Stimulated activated CD4-positive, alpha-beta T cell treated with anti-CD3 and anti-CD28 coated beads, Interleukin-4, amount 100 ng/mL, for 4 hours (primary cell): ENCODE results near the gene LIPN.
A peak's percentile ranks its signal among the peaks of the same experiment; 100 is the strongest.
"Not testable (repeated sequence)": the region's sequence is repeated elsewhere in the genome, so short reads cannot be mapped to it uniquely, and the experiment has no call there.

Source experiments
- DNase-seq, 2 experiments: peaks; one replicate each; pipeline ENCODE4 v3.0.0-alpha.2; 2020

The LIPN gene, protein sequence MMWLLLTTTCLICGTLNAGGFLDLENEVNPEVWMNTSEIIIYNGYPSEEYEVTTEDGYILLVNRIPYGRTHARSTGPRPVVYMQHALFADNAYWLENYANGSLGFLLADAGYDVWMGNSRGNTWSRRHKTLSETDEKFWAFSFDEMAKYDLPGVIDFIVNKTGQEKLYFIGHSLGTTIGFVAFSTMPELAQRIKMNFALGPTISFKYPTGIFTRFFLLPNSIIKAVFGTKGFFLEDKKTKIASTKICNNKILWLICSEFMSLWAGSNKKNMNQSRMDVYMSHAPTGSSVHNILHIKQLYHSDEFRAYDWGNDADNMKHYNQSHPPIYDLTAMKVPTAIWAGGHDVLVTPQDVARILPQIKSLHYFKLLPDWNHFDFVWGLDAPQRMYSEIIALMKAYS

DNA sequence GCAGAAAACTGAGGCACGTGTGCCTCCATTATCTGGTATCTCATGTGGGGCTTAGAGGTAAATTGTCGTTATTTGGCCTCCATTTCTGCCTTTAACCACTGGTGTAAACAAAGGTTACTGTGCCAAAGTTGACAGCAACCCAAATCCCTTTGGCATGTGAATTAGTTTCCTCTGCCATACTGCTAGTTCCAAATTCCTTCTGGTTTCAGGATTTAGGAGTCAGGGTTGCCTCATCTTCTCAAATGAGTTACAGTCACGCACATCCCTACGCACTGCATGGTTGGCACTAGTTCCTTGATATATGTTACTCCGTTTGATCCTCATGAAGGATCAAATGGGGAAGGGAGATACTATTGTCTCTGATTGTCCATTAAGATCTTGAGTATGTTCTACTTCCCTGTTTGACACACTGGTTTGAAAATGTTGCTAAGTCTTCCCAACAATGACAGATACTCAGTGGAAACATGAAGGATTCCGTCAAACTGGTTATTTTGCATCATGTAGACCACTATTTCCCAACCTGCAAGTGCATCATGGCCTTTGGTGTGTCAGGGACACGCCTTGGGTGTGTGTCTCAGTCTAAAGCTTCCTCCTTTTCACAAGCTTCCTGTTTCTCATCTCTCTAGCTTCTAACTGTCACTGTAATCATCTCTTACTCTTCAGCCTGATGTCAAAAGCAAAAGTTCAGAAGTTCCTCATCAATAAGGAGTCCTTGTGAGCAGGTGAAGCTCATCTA, at the start of gene LIPN:
TSS of gene LIPN (plus strand) at position 655 of the 736 bp plus-strand sequence. CDS start 1,386 bp downstream, outside the sequence.
- no peak for DNase-seq

DNA sequence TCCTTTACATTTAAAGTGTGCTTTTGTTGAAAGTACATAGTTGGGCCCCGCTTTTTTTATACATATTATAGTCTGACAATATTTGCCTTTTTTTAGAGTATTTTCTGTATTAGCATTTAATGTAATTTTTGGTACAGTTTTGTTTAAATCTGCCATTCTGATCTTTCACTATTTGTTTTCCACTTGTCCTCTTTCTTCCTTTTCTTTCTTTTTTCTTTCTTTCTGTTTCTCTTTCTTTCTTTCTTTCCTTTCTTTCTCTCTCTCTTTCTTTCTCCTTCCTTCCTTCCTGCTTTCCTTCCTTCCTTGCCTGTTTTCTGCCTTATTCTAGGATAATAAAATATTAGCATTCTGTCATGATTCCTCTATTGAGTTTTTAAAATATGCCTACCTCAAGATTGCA, 44.3 kb upstream of the LIPN start:
- no peak for DNase-seq

DNA sequence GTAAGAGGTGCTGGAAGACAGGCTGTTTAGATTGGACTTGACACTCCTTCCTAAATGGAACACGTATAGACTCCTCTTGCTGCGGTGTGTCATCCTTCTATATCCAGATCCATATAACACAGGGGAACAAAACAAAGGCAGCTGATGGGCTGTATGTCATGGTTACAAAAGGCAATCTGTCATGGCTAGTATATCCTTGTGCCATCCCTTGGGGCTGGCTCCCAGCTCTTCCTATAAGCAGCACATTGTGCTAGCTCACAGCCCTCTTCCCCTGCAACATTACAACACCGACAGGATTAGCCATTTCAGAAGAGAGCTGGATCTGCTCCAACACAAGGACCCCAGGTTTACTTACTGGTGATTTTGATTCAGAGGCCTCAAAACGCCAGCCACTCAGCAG, 38.4 kb upstream of the LIPN start:
- no peak for DNase-seq

DNA sequence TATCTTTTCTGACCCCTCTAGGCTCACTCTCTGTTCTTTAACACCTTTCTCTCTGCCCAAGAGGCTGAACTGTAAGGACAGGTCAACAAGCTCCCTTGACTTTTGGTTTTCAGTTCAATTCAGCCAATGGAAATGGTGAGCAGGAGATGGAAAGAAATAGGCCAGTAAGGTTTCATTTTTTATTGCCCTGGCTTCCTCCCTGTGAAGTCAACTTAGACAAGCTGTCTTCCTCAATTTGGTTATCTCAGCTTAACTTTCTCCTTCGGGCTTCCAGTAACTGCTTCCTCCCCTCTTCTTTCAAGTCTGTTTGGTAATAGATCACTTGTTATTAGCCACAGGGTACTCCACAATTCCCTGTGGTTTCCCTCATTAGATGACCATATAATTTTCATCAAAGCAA, 34.0 kb upstream of the LIPN start:
- no peak for DNase-seq

DNA sequence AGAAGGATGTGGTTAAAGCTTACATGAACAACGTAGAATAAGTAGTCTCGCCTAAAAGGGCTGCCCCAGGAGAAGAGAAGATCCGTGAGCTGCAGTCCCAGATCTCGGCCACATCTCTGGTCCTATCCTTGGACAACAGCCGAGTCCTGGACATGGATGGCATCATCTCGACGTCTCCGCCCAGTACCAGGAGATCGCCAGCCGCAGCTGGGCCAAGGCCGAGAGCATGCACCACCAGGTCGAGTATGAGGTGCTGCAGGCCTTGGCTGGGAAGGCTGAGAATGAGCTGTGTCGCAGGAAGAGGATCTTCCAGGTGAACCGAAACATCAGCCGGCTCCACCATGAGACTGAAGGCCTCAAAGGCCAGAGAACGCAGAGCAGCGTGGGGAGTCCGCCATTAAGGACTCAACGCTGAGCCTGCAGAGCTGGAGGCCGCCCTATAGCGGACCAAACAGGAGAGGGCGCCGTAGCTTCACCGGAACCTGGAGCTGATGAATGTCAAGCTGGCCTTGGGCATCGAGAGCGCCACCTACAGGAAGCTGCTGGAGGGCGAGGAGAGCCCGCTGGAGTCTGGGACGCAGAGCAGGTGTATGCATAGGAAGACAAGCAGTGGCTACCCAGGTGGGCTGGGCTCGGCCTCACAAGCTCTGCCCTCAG, 31.6 kb upstream of the LIPN start:
- peak in 1 of 2 experiments; percentile 14 for DNase-seq

DNA sequence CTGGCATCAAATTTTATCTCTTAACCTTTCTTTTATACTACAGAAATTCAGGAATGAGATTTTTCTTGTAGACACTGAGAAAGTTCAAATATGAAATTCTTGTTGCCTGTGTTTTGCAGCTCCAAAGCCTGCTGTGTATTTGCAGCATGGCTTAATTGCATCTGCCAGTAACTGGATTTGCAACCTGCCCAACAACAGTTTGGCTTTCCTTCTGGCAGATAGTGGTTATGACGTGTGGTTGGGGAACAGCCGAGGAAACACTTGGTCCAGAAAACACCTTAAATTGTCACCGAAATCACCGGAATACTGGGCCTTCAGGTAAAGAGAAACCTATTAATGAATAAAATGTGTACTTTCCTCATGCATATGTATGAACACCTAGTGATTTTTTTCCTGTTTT, 29.0 kb upstream of the LIPN start:
- DNase-seq, result no peak

DNA sequence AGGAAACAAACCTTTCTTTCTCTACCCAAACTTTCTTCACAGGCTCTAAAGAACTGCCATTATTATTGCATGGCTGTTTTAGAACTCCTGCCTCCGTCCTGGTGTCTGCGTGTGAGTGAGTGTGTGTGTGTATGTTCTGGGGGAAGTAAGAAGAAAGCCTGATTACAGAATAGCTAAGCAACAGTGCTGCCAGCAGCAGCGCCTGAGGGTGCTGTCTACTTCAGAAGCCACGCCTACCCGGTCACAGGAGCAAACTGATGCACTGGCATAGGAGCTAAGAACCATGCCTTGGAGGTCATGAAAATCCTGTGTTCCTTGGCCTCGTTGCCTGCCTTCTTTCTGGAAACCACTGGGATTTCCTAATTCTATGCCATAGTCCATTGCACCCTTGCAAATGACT, 28.5 kb upstream of the LIPN start:
- no peak for DNase-seq

DNA sequence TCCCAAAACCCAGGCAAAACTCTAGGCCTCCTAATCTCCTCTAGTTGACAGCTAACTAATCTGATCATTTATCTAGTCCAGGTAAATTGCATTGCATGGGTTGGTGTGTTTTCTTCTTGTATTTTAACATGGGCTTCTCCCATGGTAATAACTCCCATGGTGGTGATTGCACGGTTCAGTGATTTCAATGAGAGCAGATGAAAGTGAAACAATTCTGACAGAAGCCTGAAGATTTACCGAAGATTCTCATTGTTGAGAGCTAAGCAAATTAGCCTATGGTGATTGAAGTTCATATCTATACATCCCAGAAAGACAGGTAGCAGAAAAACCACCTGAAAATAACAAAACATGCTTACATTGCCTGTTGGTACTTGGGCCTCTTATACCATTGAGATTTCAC, 26.6 kb upstream of the LIPN start:
- DNase-seq, result no peak

DNA sequence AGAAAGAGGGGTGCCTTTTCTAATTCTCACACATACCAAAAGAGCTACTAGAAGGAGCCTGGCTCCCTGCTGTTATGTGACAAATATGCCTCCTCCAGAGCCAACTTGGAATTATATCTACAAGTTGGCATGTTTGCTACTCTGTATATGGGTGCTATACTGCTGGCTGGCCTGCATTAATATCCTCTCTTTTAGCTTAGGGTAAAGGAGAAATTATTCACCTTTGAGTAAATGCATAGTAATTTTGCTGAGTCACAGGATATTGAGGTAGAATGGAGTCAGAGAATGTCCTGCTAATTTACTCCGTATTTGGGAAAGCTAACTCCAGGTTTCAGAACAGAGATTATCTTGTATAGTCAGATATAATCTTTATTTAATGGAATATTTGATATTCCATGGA, 24.2 kb upstream of the LIPN start:
- DNase-seq, result no peak

DNA sequence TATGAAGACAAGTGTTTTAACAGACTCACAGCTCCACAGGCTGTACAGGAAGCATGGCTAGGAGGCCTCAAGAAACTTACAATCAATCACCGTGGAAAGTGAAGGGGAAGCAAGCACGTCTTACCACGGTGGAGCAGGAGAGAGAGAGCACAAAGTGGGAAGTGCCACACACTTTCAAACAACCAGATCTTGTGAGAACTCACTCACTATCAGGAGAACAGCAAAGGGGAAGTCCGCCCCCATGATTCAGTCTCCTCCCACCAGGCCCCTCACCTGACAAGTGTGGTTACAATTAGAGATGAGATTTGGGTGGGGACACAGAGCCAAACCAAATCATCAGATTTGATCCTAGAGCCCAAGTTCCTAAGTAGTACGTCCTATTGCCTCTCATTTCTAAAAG, 17.9 kb upstream of the LIPN start:
- DNase-seq, result not testable (repeated sequence)

DNA sequence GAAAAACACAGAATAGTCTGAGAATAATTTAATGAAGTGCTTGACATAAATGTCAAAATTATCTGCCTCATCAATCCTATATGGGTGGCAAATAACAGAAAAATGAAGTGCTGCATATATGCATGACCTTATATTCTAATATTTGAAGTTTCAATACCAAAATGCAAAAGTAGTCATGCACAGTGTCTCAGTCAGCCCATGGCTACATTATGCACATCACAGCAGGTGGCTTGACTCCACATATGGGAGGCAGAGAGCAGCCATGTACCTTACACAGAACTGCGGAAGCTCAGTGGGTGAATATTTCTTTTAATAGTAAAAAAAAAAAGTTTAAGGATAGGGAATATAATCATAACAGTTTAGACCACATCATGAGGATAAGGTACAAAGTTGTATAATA, 17.4 kb upstream of the LIPN start:
- no peak for DNase-seq

DNA sequence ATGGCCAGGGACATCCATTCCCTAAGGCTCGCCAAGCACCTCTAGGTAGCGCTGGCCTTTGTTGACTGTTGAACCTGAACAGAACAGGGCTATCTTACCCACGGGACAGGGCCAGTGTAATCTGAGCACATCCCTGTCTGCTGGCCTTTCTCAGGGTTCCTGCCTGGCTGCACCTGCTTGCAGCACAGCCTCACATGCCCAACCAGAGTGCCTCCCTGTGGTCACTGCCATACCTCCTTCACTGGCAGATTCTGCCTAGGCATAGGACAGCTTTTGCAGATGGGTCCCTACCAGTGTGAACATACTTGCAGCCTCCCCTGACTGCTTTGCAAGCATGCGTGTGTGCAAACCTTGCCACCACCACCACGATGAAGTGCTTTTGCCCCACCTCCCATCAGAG, 15.8 kb upstream of the LIPN start:
- DNase-seq, result no peak

DNA sequence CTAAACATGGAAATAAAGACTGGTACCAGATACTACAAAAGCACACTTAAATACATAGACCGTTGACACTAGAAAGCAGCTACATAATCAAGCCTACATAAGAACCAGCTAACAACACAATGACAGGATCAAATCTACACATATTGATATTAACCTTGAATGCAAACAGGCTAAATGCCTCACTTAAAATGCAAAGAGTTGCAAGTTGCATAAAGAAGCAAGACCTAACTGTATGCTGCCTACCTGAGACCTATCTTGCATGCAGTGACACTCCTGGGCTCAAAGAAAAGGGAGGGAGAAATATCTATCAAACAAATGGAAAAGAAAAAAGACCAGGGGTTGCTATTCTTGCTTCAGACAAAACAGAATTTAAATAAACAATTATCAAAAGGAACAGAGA, 14.2 kb upstream of the LIPN start:
- no peak for DNase-seq

DNA sequence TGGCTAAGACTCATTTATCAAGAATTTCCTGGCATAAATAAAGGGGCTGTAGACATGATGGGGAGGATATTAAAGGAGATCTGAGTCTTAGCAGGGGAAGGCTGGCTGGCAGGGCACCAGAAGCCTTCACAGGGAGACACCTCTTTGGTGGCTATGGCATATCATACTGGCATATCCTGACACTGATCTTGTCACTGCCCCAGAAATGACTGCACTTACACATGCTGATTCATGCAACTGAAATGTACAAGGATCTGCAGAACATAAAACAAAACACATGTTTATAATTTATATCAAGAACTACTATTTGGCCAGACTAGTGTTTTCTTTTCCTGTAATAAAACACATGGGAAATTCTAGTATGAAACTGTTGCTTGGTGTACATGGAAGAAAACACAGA, 5.5 kb upstream of the LIPN start:
- no peak for DNase-seq

DNA sequence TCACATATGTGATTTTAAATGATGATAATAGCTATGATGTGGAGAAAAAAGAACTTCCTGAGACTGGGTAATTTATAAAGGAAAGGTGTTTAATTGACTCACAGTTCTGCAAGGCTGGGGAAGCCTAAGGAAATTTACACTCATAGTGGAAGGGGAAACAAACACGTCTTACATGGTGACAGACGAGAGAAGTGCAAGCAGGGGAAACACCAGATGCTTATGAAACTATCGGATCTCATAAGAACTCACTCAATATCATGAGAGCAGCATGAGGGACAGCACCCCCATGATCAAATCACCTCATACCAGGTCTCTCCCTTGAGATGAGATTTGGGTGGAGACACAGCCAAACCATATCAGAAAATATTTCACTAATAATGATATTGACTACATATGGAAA, 4.1 kb upstream of the LIPN start:
- no peak for DNase-seq

DNA sequence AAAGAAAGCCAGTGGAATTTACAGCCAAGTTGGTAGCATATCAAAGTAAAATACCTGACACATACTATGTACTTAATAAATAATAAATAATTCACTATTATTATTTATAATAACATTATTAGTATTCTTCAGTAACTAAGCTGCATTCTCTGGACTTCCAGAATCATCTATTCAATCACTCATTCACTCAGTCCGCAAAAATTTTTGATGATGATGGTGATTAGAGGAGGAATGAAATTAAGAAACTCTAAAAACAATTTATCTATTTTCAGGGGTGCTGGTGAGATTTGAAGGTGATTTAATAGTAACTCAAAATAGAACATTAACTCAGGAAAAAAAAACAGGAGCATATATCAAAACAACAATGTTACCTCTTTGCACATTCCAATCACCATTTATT, 3.2 kb upstream of the LIPN start:
- DNase-seq, result no peak

DNA sequence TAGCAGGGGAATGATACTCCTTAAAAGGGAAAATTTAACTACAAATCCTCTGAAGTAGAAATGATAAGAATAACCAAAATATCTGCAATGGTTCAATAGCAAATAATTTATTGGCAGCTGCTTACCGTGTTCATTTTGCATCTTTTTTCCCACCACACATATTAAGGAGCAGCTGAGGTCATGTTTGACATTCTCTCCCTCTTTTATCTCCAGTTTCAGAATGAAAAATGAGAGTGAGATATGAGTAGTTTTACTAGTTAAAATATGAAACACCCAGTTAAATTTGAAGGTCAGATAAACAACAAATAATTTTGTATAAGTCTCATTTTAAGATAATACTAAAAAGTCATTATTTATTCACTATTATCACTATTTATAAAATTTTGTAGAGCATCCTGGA, 3.1 kb downstream of the LIPN start:
- DNase-seq, result no peak

DNA sequence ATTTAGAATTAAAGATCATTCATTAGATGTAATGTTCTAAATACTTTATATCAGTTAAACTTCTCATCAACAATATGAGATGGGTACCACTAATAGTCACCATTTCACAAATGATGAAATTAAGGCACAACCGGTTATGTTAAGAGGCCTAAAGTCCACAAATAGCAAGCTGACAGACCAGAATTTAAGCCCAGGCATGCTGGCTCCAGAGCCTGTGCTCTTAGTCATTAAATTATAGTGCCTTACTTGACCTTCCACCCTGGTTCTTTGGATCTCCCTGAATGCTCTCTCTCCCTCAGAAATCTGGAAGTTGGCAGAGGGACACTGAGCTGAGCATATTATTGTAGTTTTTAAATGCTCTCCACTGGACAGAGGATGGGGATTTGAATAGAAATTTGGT, 3.6 kb downstream of the LIPN start:
- no peak for DNase-seq

DNA sequence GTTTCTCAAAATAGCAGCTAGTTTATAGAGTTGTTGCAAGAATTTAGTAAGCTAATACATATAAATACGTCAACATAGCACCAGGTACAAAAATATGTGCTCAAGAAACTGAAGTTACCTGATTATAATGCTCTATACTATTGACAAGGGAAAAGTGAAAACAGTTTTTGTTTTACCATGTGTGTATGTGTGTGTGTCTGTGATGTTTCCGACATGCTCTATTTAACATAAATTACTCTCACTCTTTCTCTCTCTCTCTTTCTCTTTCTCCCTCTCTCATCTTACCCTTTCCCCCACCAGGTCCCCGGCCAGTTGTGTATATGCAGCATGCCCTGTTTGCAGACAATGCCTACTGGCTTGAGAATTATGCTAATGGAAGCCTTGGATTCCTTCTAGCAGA, 4.3 kb downstream of the LIPN start:
- DNase-seq, result no peak

DNA sequence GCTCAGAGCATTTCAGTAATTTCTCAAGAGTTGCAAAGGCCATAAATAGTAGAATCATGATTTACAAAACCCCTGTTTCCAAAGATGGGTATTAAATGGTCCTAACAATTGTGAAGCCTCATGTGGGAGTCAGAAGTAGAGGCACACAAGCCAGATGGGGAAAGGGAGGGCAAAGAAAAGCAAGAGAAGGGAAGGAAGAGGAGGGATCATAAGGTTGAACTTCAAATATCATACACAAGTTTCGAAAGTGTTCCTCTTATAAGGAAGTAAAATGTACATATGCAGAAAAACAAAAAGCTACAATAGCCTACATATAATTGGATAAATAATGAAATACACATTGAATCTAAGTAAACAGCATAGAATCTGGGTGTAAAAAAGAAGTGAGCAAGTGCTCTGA, 6.0 kb downstream of the LIPN start:
- DNase-seq, result no peak

DNA sequence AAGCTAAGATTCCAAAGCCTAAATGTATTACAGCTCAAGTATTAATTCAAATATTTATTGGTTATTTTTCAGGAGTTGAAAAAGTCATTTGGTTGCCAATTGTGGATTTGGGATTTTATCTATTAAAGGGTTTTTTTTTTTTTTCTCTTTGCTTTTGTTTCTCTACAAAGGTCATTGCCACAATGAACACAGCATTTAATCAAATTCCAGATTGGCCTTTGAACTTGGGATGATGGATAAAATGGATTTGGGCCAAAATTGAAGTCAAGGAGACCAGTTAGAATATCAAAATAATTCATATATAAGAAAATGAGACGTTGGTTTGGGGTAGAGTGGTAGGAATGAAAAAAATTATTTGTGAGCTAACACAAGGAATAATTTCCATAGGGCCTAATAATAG, 9.6 kb downstream of the LIPN start:
- DNase-seq, result no peak

DNA sequence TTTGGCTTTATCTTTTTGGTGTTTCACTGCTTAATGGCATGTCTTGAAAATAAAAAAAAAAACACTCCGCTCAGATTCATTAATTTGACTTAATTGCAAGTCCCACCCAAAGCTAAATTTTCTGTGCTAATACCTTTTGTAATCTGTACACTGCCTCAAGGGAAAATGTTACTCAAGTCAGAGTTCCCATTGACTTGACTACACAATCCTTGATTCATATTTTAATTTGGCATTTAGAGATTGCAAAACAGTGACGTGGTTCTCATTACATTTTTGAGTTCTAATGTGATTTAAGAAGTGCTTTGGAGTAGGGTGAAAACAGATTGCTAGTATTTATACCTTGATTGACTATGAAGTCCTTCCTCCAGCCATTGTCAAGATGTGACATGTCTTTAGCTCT, 21.4 kb downstream of the LIPN start:
- no peak for DNase-seq

DNA sequence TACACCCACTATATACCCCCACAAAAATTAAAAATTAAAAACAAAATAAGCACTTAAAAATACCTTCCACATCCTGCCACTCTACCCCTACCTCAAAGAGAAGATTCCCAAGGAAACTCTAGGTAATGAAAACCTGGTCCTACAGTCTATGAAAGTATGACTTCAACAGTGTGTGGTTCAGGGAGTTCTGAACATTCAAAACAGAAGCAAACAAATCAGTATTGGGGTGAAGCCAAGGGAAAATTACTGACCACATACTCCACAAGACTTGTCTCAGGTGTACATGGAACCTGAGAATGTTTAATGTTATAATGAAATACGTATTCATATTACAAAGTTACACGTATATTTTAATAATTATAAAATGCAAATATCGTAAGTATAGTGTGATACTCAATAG, 22.4 kb downstream of the LIPN start:
- DNase-seq, result no peak

DNA sequence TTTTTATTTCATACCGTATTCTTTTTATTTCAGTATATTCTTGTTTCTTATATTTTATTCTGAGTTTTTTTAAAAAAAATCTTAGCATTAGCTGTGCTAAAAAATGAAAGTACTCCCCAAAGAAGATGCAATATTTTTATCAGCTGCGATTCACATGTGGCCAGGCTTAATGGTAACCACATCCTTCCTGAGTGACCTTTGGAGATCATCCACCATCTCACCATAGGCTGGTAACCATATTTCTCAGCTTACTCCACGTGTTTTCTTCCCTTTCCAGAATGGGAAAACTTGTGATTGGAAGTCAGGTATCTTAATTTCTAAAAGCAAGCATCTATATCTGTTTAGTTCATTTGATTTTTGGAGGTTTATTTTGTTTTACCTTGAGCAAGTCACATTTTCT, 23.9 kb downstream of the LIPN start:
- DNase-seq, result no peak
